Measurements from ENCODE around the gene LEUTX.
"Not testable (repeated sequence)": the region's sequence is repeated elsewhere in the genome, so short reads cannot be mapped to it uniquely, and the experiment has no call there.

LEUTX gene

DNA sequence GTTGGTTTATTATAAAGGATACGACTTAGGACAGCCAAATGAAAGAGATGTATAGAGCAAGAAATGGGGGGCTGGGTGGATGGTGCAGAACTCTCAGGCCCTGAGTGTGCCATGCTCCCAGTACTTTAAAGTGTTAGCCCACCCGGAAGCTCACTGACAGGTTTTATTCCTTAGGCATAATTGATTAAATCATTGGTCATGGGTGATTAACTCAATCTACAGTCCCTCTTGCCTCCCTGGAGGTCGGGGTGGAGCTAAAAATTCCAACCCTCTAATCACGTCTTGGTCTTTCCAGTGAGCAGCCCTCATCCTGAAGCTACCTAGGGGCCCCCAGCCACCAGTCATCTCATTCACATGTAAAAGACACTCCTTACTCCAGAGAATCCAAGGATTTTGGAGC lies 9.9 kb upstream of the LEUTX start:
- Histone ChIP-seq H3K9ac (ENCODE audit: low read depth, low read length) (no peak overlapping the region), H3K27ac (ENCODE audit: low read depth, low read length) (no peak overlapping the region), H3K4me3 (ENCODE audit: low read depth, low read length) (no peak overlapping the region), H3K36me3 (ENCODE audit: control insufficient read depth, insufficient read depth, low read length) (no peaks in the 10 kb centered on the region), H3K9me3 (ENCODE audit: control insufficient read depth, insufficient read depth, low read length) (no peaks in the 10 kb centered on the region), H3K4me1 (ENCODE audit: control insufficient read depth, insufficient read depth, low read length) (peaks cover 12% of the 10 kb centered on the region), H3K27me3 (ENCODE audit: control insufficient read depth, insufficient read depth, low read length) (no peaks in the 10 kb centered on the region)

- H3K27ac ChIP-seq (ENCODE audit: low read depth, low read length) = no peak overlapping the region
- H3K9ac ChIP-seq (ENCODE audit: low read depth, low read length) = no peak overlapping the region
- no peaks in the 10 kb centered on the region for H3K9me3 ChIP-seq (ENCODE audit: control insufficient read depth, insufficient read depth, low read length)
- no peaks in the 10 kb centered on the region for H3K27me3 ChIP-seq (ENCODE audit: control insufficient read depth, insufficient read depth, low read length)
- H3K4me1 ChIP-seq (ENCODE audit: control insufficient read depth, insufficient read depth, low read length) = no peaks in the 10 kb centered on the region
- no peaks in the 10 kb centered on the region for H3K36me3 ChIP-seq (ENCODE audit: control insufficient read depth, insufficient read depth, low read length)
- H3K4me3 ChIP-seq (ENCODE audit: low read depth, low read length) = no peak overlapping the region
Measured at GRCh38 chr19:39780894-39781293, 2.2 kb downstream of the LEUTX start.

GRCh38 chr19:39788244-39788643 lies 9.6 kb downstream of the LEUTX start:
- Histone ChIP-seq H3K9ac (ENCODE audit: low read depth, low read length) (no peak overlapping the region), H3K27ac (ENCODE audit: low read depth, low read length) (no peak overlapping the region), H3K4me3 (ENCODE audit: low read depth, low read length) (no peak overlapping the region), H3K27me3 (ENCODE audit: control insufficient read depth, insufficient read depth, low read length) (no peaks in the 10 kb centered on the region), H3K36me3 (ENCODE audit: control insufficient read depth, insufficient read depth, low read length) (no peaks in the 10 kb centered on the region), H3K4me1 (ENCODE audit: control insufficient read depth, insufficient read depth, low read length) (peaks cover 2% of the 10 kb centered on the region; the same call in 1 of the 2 replicates), H3K9me3 (ENCODE audit: control insufficient read depth, insufficient read depth, low read length) (no peaks in the 10 kb centered on the region)

DNA sequence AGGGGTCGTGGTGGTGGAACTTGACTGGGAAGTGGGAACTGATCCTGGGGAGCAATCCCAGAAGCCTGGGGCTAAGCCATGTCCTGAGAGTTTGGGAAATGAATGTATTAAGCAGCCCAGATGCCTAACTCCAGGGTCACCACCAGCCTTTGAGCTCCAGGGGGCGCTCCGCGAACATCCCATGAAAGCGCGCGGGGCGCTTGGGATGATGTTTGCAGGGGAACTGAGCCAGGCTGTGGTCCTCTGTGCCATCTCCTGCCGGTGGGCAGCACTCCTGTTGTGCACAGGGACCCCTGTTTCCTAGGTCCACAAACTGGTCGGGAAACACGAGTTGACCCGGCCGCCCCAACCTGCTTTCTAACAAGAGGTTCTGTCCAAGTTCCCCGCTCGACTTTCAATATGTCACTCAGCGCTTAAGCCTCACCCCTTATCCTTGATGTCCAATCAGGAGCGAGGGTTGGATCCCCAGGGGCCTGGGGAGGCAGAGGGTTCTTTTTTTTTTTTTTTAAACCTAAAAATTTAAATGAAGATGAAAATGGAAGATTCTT lies 14.4 kb downstream of the LEUTX start:
- no peaks in the 10 kb centered on the region for H3K36me3 ChIP-seq (ENCODE audit: control insufficient read depth, insufficient read depth, low read length)
- no peak overlapping the region for H3K9ac ChIP-seq (ENCODE audit: low read depth, low read length)
- no peaks in the 10 kb centered on the region for H3K9me3 ChIP-seq (ENCODE audit: control insufficient read depth, insufficient read depth, low read length)
- peaks cover 16% of the 10 kb centered on the region for H3K4me1 ChIP-seq (ENCODE audit: control insufficient read depth, insufficient read depth, low read length)
- H3K27ac ChIP-seq (ENCODE audit: low read depth, low read length) = no peak overlapping the region
- H3K27me3 ChIP-seq (ENCODE audit: control insufficient read depth, insufficient read depth, low read length) = no peaks in the 10 kb centered on the region
- peak overlapping the region; percentile 73 for H3K4me3 ChIP-seq (ENCODE audit: low read depth, low read length)

DNA sequence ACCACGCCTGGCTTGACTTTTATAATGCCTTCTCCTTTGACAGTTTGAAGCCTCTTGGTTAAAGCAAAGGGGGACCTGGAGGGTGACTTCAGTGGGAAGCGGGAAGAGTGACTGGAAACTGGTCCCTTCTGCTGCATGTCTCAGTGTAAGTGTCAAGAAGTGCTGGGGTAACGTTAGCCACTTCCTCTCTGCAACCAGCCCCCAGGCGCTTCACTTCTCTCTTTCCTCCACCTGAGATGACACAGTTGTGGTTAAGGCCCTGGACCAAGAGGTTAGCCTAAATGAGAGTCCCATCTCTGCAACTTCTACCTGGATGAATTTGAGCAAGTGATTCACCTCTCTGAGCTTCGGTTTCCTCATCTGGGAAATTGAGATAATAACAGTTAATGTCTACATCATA lies 16.3 kb downstream of the LEUTX start:
- Histone ChIP-seq H3K27me3 (ENCODE audit: control insufficient read depth, insufficient read depth, low read length) (no peaks in the 10 kb centered on the region), H3K9ac (ENCODE audit: low read depth, low read length) (no peak overlapping the region), H3K36me3 (ENCODE audit: control insufficient read depth, insufficient read depth, low read length) (no peaks in the 10 kb centered on the region), H3K4me3 (ENCODE audit: low read depth, low read length) (no peak overlapping the region), H3K9me3 (ENCODE audit: control insufficient read depth, insufficient read depth, low read length) (no peaks in the 10 kb centered on the region), H3K27ac (ENCODE audit: low read depth, low read length) (no peak overlapping the region), H3K4me1 (ENCODE audit: control insufficient read depth, insufficient read depth, low read length) (peaks cover 16% of the 10 kb centered on the region)

GRCh38 chr19:39796000-39796498 lies 17.4 kb downstream of the LEUTX start:
- Histone ChIP-seq H3K4me3 (ENCODE audit: low read depth, low read length) (no peak overlapping the region), H3K4me1 (ENCODE audit: control insufficient read depth, insufficient read depth, low read length) (peaks cover 16% of the 10 kb centered on the region), H3K9ac (ENCODE audit: low read depth, low read length) (no peak overlapping the region), H3K27me3 (ENCODE audit: control insufficient read depth, insufficient read depth, low read length) (no peaks in the 10 kb centered on the region), H3K27ac (ENCODE audit: low read depth, low read length) (peak overlapping the region; percentile 13), H3K9me3 (ENCODE audit: control insufficient read depth, insufficient read depth, low read length) (no peaks in the 10 kb centered on the region), H3K36me3 (ENCODE audit: control insufficient read depth, insufficient read depth, low read length) (no peaks in the 10 kb centered on the region)

DNA sequence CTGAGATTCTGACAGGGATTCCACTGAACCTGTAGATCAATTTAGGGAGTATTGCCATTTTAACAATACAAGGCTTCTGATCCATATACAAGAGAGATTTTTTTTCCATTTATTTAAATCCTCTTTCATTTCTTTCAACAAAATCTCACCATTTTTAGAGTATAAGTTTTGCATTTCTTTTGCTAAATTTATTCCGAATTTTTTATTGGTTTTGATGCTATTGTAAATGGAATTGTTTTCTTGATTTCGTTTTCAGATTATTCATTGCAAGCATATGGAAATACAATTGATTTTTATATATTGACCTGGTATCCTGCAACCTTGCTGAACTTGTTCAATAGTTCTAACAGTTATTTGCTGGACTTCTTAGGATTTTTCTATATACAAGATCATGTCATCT lies 18.4 kb downstream of the LEUTX start:
- Histone ChIP-seq H3K4me1 (ENCODE audit: control insufficient read depth, insufficient read depth, low read length) (peaks cover 16% of the 10 kb centered on the region), H3K4me3 (ENCODE audit: low read depth, low read length) (no peak overlapping the region), H3K9ac (ENCODE audit: low read depth, low read length) (no peak overlapping the region), H3K27me3 (ENCODE audit: control insufficient read depth, insufficient read depth, low read length) (no peaks in the 10 kb centered on the region), H3K27ac (ENCODE audit: low read depth, low read length) (no peak overlapping the region), H3K9me3 (ENCODE audit: control insufficient read depth, insufficient read depth, low read length) (no peaks in the 10 kb centered on the region), H3K36me3 (ENCODE audit: control insufficient read depth, insufficient read depth, low read length) (no peaks in the 10 kb centered on the region)

GRCh38 chr19:39802958-39803357 lies 24.3 kb downstream of the LEUTX start:
- no peaks in the 10 kb centered on the region for H3K36me3 ChIP-seq (ENCODE audit: control insufficient read depth, insufficient read depth, low read length)
- H3K27me3 ChIP-seq (ENCODE audit: control insufficient read depth, insufficient read depth, low read length) = no peaks in the 10 kb centered on the region
- H3K4me1 ChIP-seq (ENCODE audit: control insufficient read depth, insufficient read depth, low read length) = peaks cover 11% of the 10 kb centered on the region; the same call in 1 of the 2 replicates
- H3K27ac ChIP-seq (ENCODE audit: low read depth, low read length) = no peak overlapping the region
- H3K9ac ChIP-seq (ENCODE audit: low read depth, low read length) = no peak overlapping the region
- no peaks in the 10 kb centered on the region for H3K9me3 ChIP-seq (ENCODE audit: control insufficient read depth, insufficient read depth, low read length)
- H3K4me3 ChIP-seq (ENCODE audit: low read depth, low read length) = no peak overlapping the region

- peaks cover 11% of the 10 kb centered on the region; the same call in 1 of the 2 replicates for H3K4me1 ChIP-seq (ENCODE audit: control insufficient read depth, insufficient read depth, low read length)
- H3K27ac ChIP-seq (ENCODE audit: low read depth, low read length) = no peak overlapping the region
- H3K4me3 ChIP-seq (ENCODE audit: low read depth, low read length) = no peak overlapping the region
- H3K27me3 ChIP-seq (ENCODE audit: control insufficient read depth, insufficient read depth, low read length) = no peaks in the 10 kb centered on the region
- H3K9me3 ChIP-seq (ENCODE audit: control insufficient read depth, insufficient read depth, low read length) = no peaks in the 10 kb centered on the region
- H3K9ac ChIP-seq (ENCODE audit: low read depth, low read length) = no peak overlapping the region
- no peaks in the 10 kb centered on the region for H3K36me3 ChIP-seq (ENCODE audit: control insufficient read depth, insufficient read depth, low read length)
Measured at GRCh38 chr19:39805104-39805503, 26.4 kb downstream of the LEUTX start.

- Histone ChIP-seq H3K9ac (ENCODE audit: low read depth, low read length) (no peak overlapping the region), H3K27me3 (ENCODE audit: control insufficient read depth, insufficient read depth, low read length) (no peaks in the 10 kb centered on the region), H3K9me3 (ENCODE audit: control insufficient read depth, insufficient read depth, low read length) (no peaks in the 10 kb centered on the region), H3K27ac (ENCODE audit: low read depth, low read length) (no peak overlapping the region), H3K4me3 (ENCODE audit: low read depth, low read length) (no peak overlapping the region), H3K4me1 (ENCODE audit: control insufficient read depth, insufficient read depth, low read length) (peaks cover 8% of the 10 kb centered on the region; the same call in 1 of the 2 replicates), H3K36me3 (ENCODE audit: control insufficient read depth, insufficient read depth, low read length) (no peaks in the 10 kb centered on the region)
Measured at GRCh38 chr19:39807846-39808364, 29.3 kb downstream of the LEUTX start.

GRCh38 chr19:39808688-39809087 lies 30.0 kb downstream of the LEUTX start:
- not testable (repeated sequence) for H3K27me3 ChIP-seq (ENCODE audit: control insufficient read depth, insufficient read depth, low read length); H3K9ac ChIP-seq (ENCODE audit: low read depth, low read length); H3K27ac ChIP-seq (ENCODE audit: low read depth, low read length); H3K4me1 ChIP-seq (ENCODE audit: control insufficient read depth, insufficient read depth, low read length); H3K9me3 ChIP-seq (ENCODE audit: control insufficient read depth, insufficient read depth, low read length); H3K4me3 ChIP-seq (ENCODE audit: low read depth, low read length); H3K36me3 ChIP-seq (ENCODE audit: control insufficient read depth, insufficient read depth, low read length)
